HTERT RPE-1 (cell line): ENCODE data around the gene ALKBH5.

ENCODE experiments used
- in situ Hi-C: fragments of 300-500 bp; cut with MboI; formaldehyde crosslinking; loops from 4 replicates; pipeline ENCODE4 v1.14.3; 2020; ENCODE audit warnings: low sequenced_read_pairs

ALKBH5 gene

GRCh38 chr17:18157354-18157985 is 26.2 kb upstream of the ALKBH5 start:
- in situ Hi-C loops = no loop called here

GRCh38 chr17:18158022-18158600 is 25.5 kb upstream of the ALKBH5 start:
- in situ Hi-C loops = no loop called here

GRCh38 chr17:18159551-18160120 is 24.0 kb upstream of the ALKBH5 start:
- in situ Hi-C loops = no loop called here

GRCh38 chr17:18160128-18160856 is 23.3 kb upstream of the ALKBH5 start:
- in situ Hi-C loops = no loop called here

- in situ Hi-C loops = no loop called here
These were observed 22.2 kb upstream of the ALKBH5 start for GRCh38 chr17:18161207-18162145.

GRCh38 chr17:18163547-18163946 is 20.1 kb upstream of the ALKBH5 start:
- in situ Hi-C loops = no loop called here

GRCh38 chr17:18166894-18167293 is 16.7 kb upstream of the ALKBH5 start:
- in situ Hi-C loops = no loop called here

- in situ Hi-C loops = no loop called here
These were observed 16.2 kb upstream of the ALKBH5 start for GRCh38 chr17:18167421-18167820.

- in situ Hi-C loops = no loop called here
These were observed 10.9 kb upstream of the ALKBH5 start for GRCh38 chr17:18172531-18173278.

- in situ Hi-C loops = no loop called here
These were observed 9.9 kb upstream of the ALKBH5 start for GRCh38 chr17:18173740-18174139.

GRCh38 chr17:18176176-18176575 is 7.5 kb upstream of the ALKBH5 start:
- in situ Hi-C loops = no loop called here

GRCh38 chr17:18177133-18177532 is 6.5 kb upstream of the ALKBH5 start:
- in situ Hi-C loops = no loop called here

GRCh38 chr17:18177722-18178121 is 5.9 kb upstream of the ALKBH5 start:
- in situ Hi-C loops = no loop called here

GRCh38 chr17:18179196-18179595 is 4.4 kb upstream of the ALKBH5 start:
- in situ Hi-C loops = no loop called here

- in situ Hi-C loops = no loop called here
These were observed 3.8 kb upstream of the ALKBH5 start for GRCh38 chr17:18179804-18180203.

GRCh38 chr17:18181358-18181757 is 2.3 kb upstream of the ALKBH5 start:
- in situ Hi-C loops = no loop called here

- in situ Hi-C loops = no loop called here
These were observed 1.3 kb upstream of the ALKBH5 start for GRCh38 chr17:18182110-18182977.

- in situ Hi-C loops = no loop called here
These were observed 672 bp upstream of the ALKBH5 start for GRCh38 chr17:18182978-18183333.
